Breast epithelium (tissue), 3 donors: ENCODE data around the gene ST14.
"Not testable (repeated sequence)": the region's sequence is repeated elsewhere in the genome, so short reads cannot be mapped to it uniquely, and the experiment has no call there.

Experiments used
- POLR2A ChIP-seq: fragments of 450-650 bp; IDR thresholded peaks from one replicate; pipeline ENCODE4 v1.6.1; 2016; ENCODE audit warnings: antibody characterized with exemption, mild to moderate bottlenecking, moderate library complexity
- TF ChIP-seq, protein P1 (sequence below), 3 donors: fragments of 450-650 bp; IDR thresholded peaks; one replicate each; pipeline ENCODE4 v1.5.1; 2016 to 2017; ENCODE audit warnings: antibody characterized with exemption in 3 of 3, mild to moderate bottlenecking in 3 of 3, moderate library complexity in 3 of 3

DNA sequence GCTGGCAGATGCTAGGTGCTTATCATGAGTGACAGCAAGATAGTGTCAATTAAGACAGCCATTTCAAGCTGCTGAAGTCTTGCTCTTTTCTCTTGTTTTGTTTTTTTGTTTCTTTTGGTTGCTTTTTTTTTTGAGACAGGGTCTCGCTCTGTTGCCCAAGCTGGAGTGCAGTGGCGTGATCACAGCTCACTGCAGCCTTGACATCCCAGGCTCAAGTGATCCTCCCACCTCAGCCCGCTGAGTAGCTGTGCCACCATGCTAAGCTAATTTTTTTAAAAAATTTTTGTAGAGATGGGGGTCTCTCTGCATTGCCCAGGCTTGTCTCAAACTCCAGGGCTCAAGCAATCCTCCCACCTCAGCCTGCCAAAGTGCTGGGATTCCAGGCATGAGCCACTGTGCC, 12.4 kb downstream of the ST14 start:
- TF ChIP-seq POLR2A = not testable (repeated sequence)
- TF ChIP-seq, protein P1, sequence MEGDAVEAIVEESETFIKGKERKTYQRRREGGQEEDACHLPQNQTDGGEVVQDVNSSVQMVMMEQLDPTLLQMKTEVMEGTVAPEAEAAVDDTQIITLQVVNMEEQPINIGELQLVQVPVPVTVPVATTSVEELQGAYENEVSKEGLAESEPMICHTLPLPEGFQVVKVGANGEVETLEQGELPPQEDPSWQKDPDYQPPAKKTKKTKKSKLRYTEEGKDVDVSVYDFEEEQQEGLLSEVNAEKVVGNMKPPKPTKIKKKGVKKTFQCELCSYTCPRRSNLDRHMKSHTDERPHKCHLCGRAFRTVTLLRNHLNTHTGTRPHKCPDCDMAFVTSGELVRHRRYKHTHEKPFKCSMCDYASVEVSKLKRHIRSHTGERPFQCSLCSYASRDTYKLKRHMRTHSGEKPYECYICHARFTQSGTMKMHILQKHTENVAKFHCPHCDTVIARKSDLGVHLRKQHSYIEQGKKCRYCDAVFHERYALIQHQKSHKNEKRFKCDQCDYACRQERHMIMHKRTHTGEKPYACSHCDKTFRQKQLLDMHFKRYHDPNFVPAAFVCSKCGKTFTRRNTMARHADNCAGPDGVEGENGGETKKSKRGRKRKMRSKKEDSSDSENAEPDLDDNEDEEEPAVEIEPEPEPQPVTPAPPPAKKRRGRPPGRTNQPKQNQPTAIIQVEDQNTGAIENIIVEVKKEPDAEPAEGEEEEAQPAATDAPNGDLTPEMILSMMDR (IDR thresholded peaks at IDR 0.05) = not testable (repeated sequence)
